IMR-90 (cell line): ENCODE measurements around the gene GALNT17. TPM values are rescaled to one million over a fixed set of nuclear protein-coding genes. Genes with fewer than 3 reads are reported as not detected.

ENCODE experiments used
- ATAC-seq: fragments of 200-7000 bp; cut with Tn5 transposase; 2 replicates; pipeline ENCODE4 v1.9.1; 2020; ENCODE audit warnings: low read depth, mild to moderate bottlenecking, moderate library complexity
- BruUV-seq: library from RNA; stranded (reverse); fragments of 400-500 nt; replicated peaks from 2 replicates; lab custom pipeline; 2021; lab: Mats Ljungman, UMichigan
- CTCF ChIA-PET: fragments of 300-600 bp; formaldehyde crosslinking; extraction: SDS; loops from one replicate; lab custom pipeline; 2021; ENCODE audit warnings: antibody characterized with exemption; lab: Yijun Ruan, JAX
- POLR2A ChIA-PET: fragments of 300-600 bp; sonication (Branson Sonifier 250); formaldehyde crosslinking; loops from one replicate; lab custom pipeline; 2022; ENCODE audit warnings: antibody characterized with exemption; ENCODE audit not compliant: unreplicated experiment; lab: Charles Lee
- DNase-seq: peaks from one replicate; pipeline ENCODE4 v3.0.0; 2013
- H2AFZ ChIP-seq: replicated peaks from 2 replicates; pipeline ENCODE3; 2013; ENCODE audit warnings: low read length, mild to moderate bottlenecking; ENCODE audit not compliant: poor library complexity
- H2AK5ac ChIP-seq: 2 replicates; pipeline ENCODE4 v1.6.1; 2013; ENCODE audit warnings: low read depth, low read length, inconsistent platforms
- H2AK9ac ChIP-seq: replicated peaks from 2 replicates; pipeline ENCODE3; 2013; ENCODE audit warnings: mild to moderate bottlenecking, low read depth, low read length, moderate library complexity; ENCODE audit not compliant: poor library complexity
- H2BK120ac ChIP-seq: 2 replicates; pipeline ENCODE4 v1.6.1; 2013; ENCODE audit warnings: low read depth, low read length, inconsistent platforms
- H2BK15ac ChIP-seq: 3 replicates; pipeline ENCODE4 v1.6.1; 2013; ENCODE audit warnings: low read depth, low read length, inconsistent platforms
- H2BK20ac ChIP-seq: 2 replicates; pipeline ENCODE4 v1.6.1; 2013; ENCODE audit warnings: low read depth, mild to moderate bottlenecking, inconsistent platforms, low read length, moderate library complexity
- H2BK5ac ChIP-seq: 2 replicates; pipeline ENCODE4 v1.6.1; 2013; ENCODE audit warnings: mild to moderate bottlenecking, low read depth, low read length, inconsistent platforms; ENCODE audit not compliant: poor library complexity, severe bottlenecking
- H3K14ac ChIP-seq: replicated peaks from 2 replicates; pipeline ENCODE4 v1.6.1; 2013; ENCODE audit warnings: low read depth, low read length, inconsistent platforms
- H3K18ac ChIP-seq: 2 replicates; pipeline ENCODE4 v1.6.1; 2013; ENCODE audit warnings: low read depth, low read length, control low read depth
- H3K23ac ChIP-seq: 2 replicates; pipeline ENCODE4 v1.6.1; 2013; ENCODE audit warnings: low read depth, low read length, inconsistent platforms
- H3K27ac ChIP-seq: 2 replicates; pipeline ENCODE4 v1.5.1; 2013; ENCODE audit warnings: mild to moderate bottlenecking, control low read depth, low read length; ENCODE audit not compliant: insufficient read depth
- H3K27me3 ChIP-seq: 2 replicates; pipeline ENCODE4 v1.6.1; 2013; ENCODE audit warnings: low read length; ENCODE audit not compliant: control insufficient read depth, insufficient read depth
- H3K36me3 ChIP-seq: 2 replicates; pipeline ENCODE4 v1.6.1; 2013; ENCODE audit warnings: low read length, mixed read lengths; ENCODE audit not compliant: control insufficient read depth, insufficient read depth
- H3K4ac ChIP-seq: 2 replicates; pipeline ENCODE4 v1.6.1; 2013; ENCODE audit warnings: low read depth, low read length, inconsistent platforms
- H3K4me1 ChIP-seq: 2 replicates; pipeline ENCODE4 v1.6.1; 2013; ENCODE audit warnings: low read length, mixed read lengths; ENCODE audit not compliant: control insufficient read depth, insufficient read depth
- H3K4me2 ChIP-seq: 2 replicates; pipeline ENCODE4 v1.6.1; 2013; ENCODE audit warnings: low read depth, mild to moderate bottlenecking, control low read depth, low read length, moderate library complexity
- H3K4me3 ChIP-seq: 2 replicates; pipeline ENCODE4 v1.5.1; 2013; ENCODE audit warnings: low read depth, mild to moderate bottlenecking, control low read depth, low read length, moderate library complexity; ENCODE audit not compliant: insufficient read depth
- H3K56ac ChIP-seq: 2 replicates; pipeline ENCODE4 v1.6.1; 2013; ENCODE audit warnings: low read length, inconsistent platforms; ENCODE audit not compliant: insufficient read depth; ENCODE audit errors: extremely low read depth
- H3K79me1 ChIP-seq, 2 experiments: 2 replicates each; pipeline ENCODE4 v1.6.1; 2013; ENCODE audit warnings: low read length in 2 of 2, inconsistent platforms in 1 of 2, low read depth in 1 of 2
- H3K9ac ChIP-seq: 2 replicates; pipeline ENCODE4 v1.6.1; 2013; ENCODE audit warnings: low read depth, low read length, control low read depth
- H3K9me1 ChIP-seq: 2 replicates; pipeline ENCODE4 v1.6.1; 2013; ENCODE audit warnings: low read length, inconsistent platforms; ENCODE audit not compliant: insufficient read depth
- H3K9me3 ChIP-seq: 2 replicates; pipeline ENCODE4 v1.6.1; 2013; ENCODE audit warnings: low read length; ENCODE audit not compliant: control insufficient read depth, insufficient read depth
- H4K20me1 ChIP-seq: 2 replicates; pipeline ENCODE4 v1.6.1; 2013; ENCODE audit warnings: low read length, inconsistent platforms; ENCODE audit not compliant: insufficient read depth
- H4K5ac ChIP-seq: 2 replicates; pipeline ENCODE4 v1.6.1; 2013; ENCODE audit warnings: mild to moderate bottlenecking, low read depth, low read length, control low read depth
- H4K8ac ChIP-seq, 2 experiments: 2 replicates each; pipeline ENCODE4 v1.6.1; 2013; ENCODE audit warnings: low read depth in 2 of 2, low read length in 2 of 2, control low read depth in 1 of 2, inconsistent platforms in 1 of 2
- H4K91ac ChIP-seq: 2 replicates; pipeline ENCODE4 v1.6.1; 2013; ENCODE audit warnings: low read depth, low read length, inconsistent platforms; ENCODE audit not compliant: insufficient read depth
- BHLHE40 ChIP-seq: fragments of 150-350 bp; IDR thresholded peaks from 2 replicates; pipeline ENCODE4 v1.6.1; 2016; ENCODE audit warnings: mild to moderate bottlenecking, low read depth, low read length
- CHD1 ChIP-seq: IDR thresholded peaks from 2 replicates; pipeline ENCODE4 v1.6.1; 2012; ENCODE audit warnings: low read depth, low read length, improper control_type of control experiment
- ELK1 ChIP-seq: fragments of 150-350 bp; IDR thresholded peaks from 2 replicates; pipeline ENCODE4 v1.6.1; 2016; ENCODE audit warnings: low read depth, mild to moderate bottlenecking, low read length, moderate library complexity, borderline replicate concordance
- MAZ ChIP-seq: IDR thresholded peaks from 2 replicates; pipeline ENCODE4 v1.6.1; 2012; ENCODE audit warnings: low read depth, mild to moderate bottlenecking, low read length, improper control_type of control experiment, moderate library complexity, borderline replicate concordance
- MXI1 ChIP-seq: IDR thresholded peaks from 2 replicates; pipeline ENCODE4 v1.6.1; 2012; ENCODE audit warnings: low read depth, mild to moderate bottlenecking, low read length, moderate library complexity, borderline replicate concordance
- POLR2A ChIP-seq: IDR thresholded peaks from 2 replicates; pipeline ENCODE4 v1.6.1; 2012; ENCODE audit warnings: mild to moderate bottlenecking, low read depth, low read length
- RAD21 ChIP-seq: IDR thresholded peaks from 2 replicates; pipeline ENCODE4 v1.6.1; 2012; ENCODE audit warnings: low read length, improper control_type of control experiment
- SMC3 ChIP-seq: fragments of 150-350 bp; IDR thresholded peaks from 2 replicates; pipeline ENCODE4 v1.6.1; 2016; ENCODE audit warnings: low read depth, mild to moderate bottlenecking, antibody characterized with exemption, low read length, moderate library complexity
- WGBS, 2 experiments: methylation state at CpG; one replicate each; pipeline versions ENCODE4 v1.1.5 to v1.1.7; 2013; ENCODE audit warnings: missing lambda C conversion rate in 2 of 2; ENCODE audit not compliant: insufficient read length in 1 of 2; ENCODE audit errors: extremely low coverage in 2 of 2; 5-methylcytosine and 5-hydroxymethylcytosine counted together
- dilution Hi-C: fragments of 300-500 bp; cut with HindIII; formaldehyde crosslinking; loops from one replicate; pipeline ENCODE4 v1.14.3; 2018; ENCODE audit warnings: low sequenced_read_pairs; ENCODE audit not compliant: unreplicated experiment
- in situ Hi-C: fragments of 300-500 bp; cut with MboI; formaldehyde crosslinking; loops from 3 replicates; pipeline ENCODE4 v1.14.3; 2019; ENCODE audit warnings: low sequenced_read_pairs, inconsistent platforms, mixed read lengths
- intact Hi-C: fragments of 100-400 bp; cut with micrococcal nuclease; formaldehyde crosslinking; loops from 2 replicates; pipeline ENCODE4 v1.10.0; 2022
- polyA plus RNA-seq, 3 experiments: library from polyadenylated mRNA; depleted of rRNA; stranded (reverse); fragments of >200 nt; gene quantifications; 2 replicates each; pipeline ENCODE4 v1.2.3, GENCODE V29; 2012; ENCODE audit warnings: low replicate concordance in 1 of 3
- total RNA-seq: library from RNA; depleted of rRNA; stranded (reverse); fragments of >200 nt; gene quantifications from 2 replicates; pipeline ENCODE4 v1.2.3, GENCODE V29; 2012

Gene GALNT17
- total and polyA plus RNA-seq, 2 of the 4 experiments (the other 2 are of a cell fraction): not detected

- DNase-seq (no peak), ATAC-seq (no peak)
- Histone ChIP-seq H3K4me1 (no peaks in the 10 kb centered on the region), H3K4me3 (no peak overlapping the region), H2AK5ac (no peak overlapping the region), H3K9me3 (peaks cover 9% of the 10 kb centered on the region; the same call in 1 of the 2 replicates), H4K91ac (no peak overlapping the region), H3K27me3 (no peaks in the 10 kb centered on the region), H2AK9ac (no peak overlapping the region), H2BK15ac (no peak overlapping the region), H3K18ac (no peak overlapping the region), H3K27ac (no peak overlapping the region), H4K20me1 (no peaks in the 10 kb centered on the region), H2BK20ac (no peak overlapping the region), H3K4ac (no peak overlapping the region), H3K36me3 (no peaks in the 10 kb centered on the region), H3K79me1 (no peaks in the 10 kb centered on the region), H3K14ac (no peak overlapping the region), H4K5ac (no peak overlapping the region), H3K9me1 (no peaks in the 10 kb centered on the region), H2BK120ac (no peak overlapping the region), H3K23ac (no peak overlapping the region), H3K9ac (no peak overlapping the region), H3K4me2 (no peak overlapping the region), H2AFZ (no peak overlapping the region), H2BK5ac (no peak overlapping the region), H4K8ac (no peak overlapping the region), H3K56ac (no peak overlapping the region)
- BruUV-seq: no TSS peak
- TF ChIP-seq SMC3: no peak
- TF ChIP-seq POLR2A: no peak
- TF ChIP-seq CHD1: no peak
- no peak for TF ChIP-seq ELK1
- TF ChIP-seq RAD21: no peak
- TF ChIP-seq MAZ: no peak
- TF ChIP-seq BHLHE40: no peak
- no peak for TF ChIP-seq MXI1
- in situ Hi-C loops (no loop called here), intact Hi-C loops (no loop called here), dilution Hi-C loops (no loop called here)
- ChIA-PET CTCF (no interaction called here), POLR2A (no interaction called here)
- no CpG with 5 or more reads among the region's 2 CpGs for WGBS, 2 experiments
These were observed 486.3 kb downstream of the GALNT17 start for GRCh38 chr7:71618278-71618677.
